Neuronal stem cell (in vitro differentiated cells): ENCODE measurements around the gene F5.

Experiments used
- DNase-seq: peaks from one replicate; pipeline ENCODE4 v3.0.0-alpha.2; 2013; ENCODE audit warnings: low spot score
- H2AFZ ChIP-seq: one replicate; pipeline ENCODE4 v1.6.1; 2013; ENCODE audit warnings: mild to moderate bottlenecking, low read length, inconsistent platforms
- H2AK5ac ChIP-seq: 2 replicates; pipeline ENCODE4 v1.6.1; 2013; ENCODE audit warnings: low read depth, mild to moderate bottlenecking, inconsistent platforms, low read length, moderate library complexity, mixed read lengths
- H2BK120ac ChIP-seq: 2 replicates; pipeline ENCODE4 v1.6.1; 2013; ENCODE audit warnings: low read depth, mild to moderate bottlenecking, inconsistent platforms, low read length, moderate library complexity, mixed read lengths
- H2BK12ac ChIP-seq: one replicate; pipeline ENCODE4 v1.6.1; 2013; ENCODE audit warnings: low read length, inconsistent platforms
- H2BK15ac ChIP-seq: 2 replicates; pipeline ENCODE4 v1.6.1; 2013; ENCODE audit warnings: mild to moderate bottlenecking, low read length, inconsistent platforms, mixed read lengths
- H2BK5ac ChIP-seq: one replicate; pipeline ENCODE4 v1.6.1; 2013; ENCODE audit warnings: inconsistent platforms, mild to moderate bottlenecking, low read length, moderate library complexity
- H3K14ac ChIP-seq: one replicate; pipeline ENCODE4 v1.6.1; 2013; ENCODE audit warnings: low read length, inconsistent platforms
- H3K18ac ChIP-seq: 2 replicates; pipeline ENCODE4 v1.6.1; 2013; ENCODE audit warnings: low read length, inconsistent platforms
- H3K23ac ChIP-seq: 2 replicates; pipeline ENCODE4 v1.6.1; 2013; ENCODE audit warnings: low read depth, mild to moderate bottlenecking, mixed read lengths, low read length, inconsistent platforms; ENCODE audit not compliant: poor library complexity
- H3K27ac ChIP-seq: replicated peaks from 3 replicates; pipeline ENCODE4 v1.5.1; 2013; ENCODE audit warnings: low read length, inconsistent platforms
- H3K27me3 ChIP-seq, 3 experiments: 2 replicates each; pipeline ENCODE4 v1.6.1; 2013; ENCODE audit warnings: low read length in 3 of 3, mild to moderate bottlenecking in 2 of 3, inconsistent platforms in 1 of 3, low read depth in 1 of 3, mixed read lengths in 1 of 3, moderate library complexity in 1 of 3; ENCODE audit not compliant: control insufficient read depth in 3 of 3, insufficient read depth in 3 of 3
- H3K36me3 ChIP-seq, 2 donors: replicated peaks in 1 of 2; 2 replicates each; pipeline ENCODE4 v1.6.1; 2013; ENCODE audit warnings: low read length in 2 of 2; ENCODE audit not compliant: control insufficient read depth in 2 of 2, insufficient read depth in 2 of 2
- H3K4ac ChIP-seq: 2 replicates; pipeline ENCODE4 v1.6.1; 2013; ENCODE audit warnings: inconsistent platforms, mild to moderate bottlenecking, low read length, moderate library complexity
- H3K4me1 ChIP-seq, 2 donors: 1 replicate in 1 of 2; 2 replicates in 1 of 2; pipeline ENCODE4 v1.6.1; 2013; ENCODE audit warnings: low read length in 2 of 2, low read depth in 1 of 2; ENCODE audit not compliant: control insufficient read depth in 2 of 2, insufficient read depth in 1 of 2
- H3K4me2 ChIP-seq: one replicate; pipeline ENCODE4 v1.6.1; 2013; ENCODE audit warnings: mild to moderate bottlenecking, low read length, inconsistent platforms; ENCODE audit not compliant: insufficient read depth, poor library complexity, severe bottlenecking
- H3K4me3 ChIP-seq, 2 donors: 2 replicates each; pipeline ENCODE4 v1.5.1; 2013; ENCODE audit warnings: low read length in 2 of 2, mild to moderate bottlenecking in 2 of 2, inconsistent platforms in 1 of 2, moderate library complexity in 1 of 2
- H3K79me1 ChIP-seq: one replicate; pipeline ENCODE4 v1.6.1; 2013; ENCODE audit warnings: low read depth, mild to moderate bottlenecking, inconsistent platforms, low read length, moderate library complexity
- H3K9ac ChIP-seq: one replicate; pipeline ENCODE4 v1.6.1; 2013; ENCODE audit warnings: mild to moderate bottlenecking, low read depth, low read length, inconsistent platforms; ENCODE audit not compliant: poor library complexity
- H3K9me3 ChIP-seq, 2 donors: replicated peaks in 1 of 2; 2 replicates each; pipeline versions ENCODE3 to v1.6.1; 2013; ENCODE audit warnings: low read length in 2 of 2, mild to moderate bottlenecking in 2 of 2, inconsistent platforms in 1 of 2, low read depth in 1 of 2, mixed read lengths in 1 of 2, moderate library complexity in 1 of 2; ENCODE audit not compliant: control insufficient read depth in 2 of 2, insufficient read depth in 1 of 2
- H4K8ac ChIP-seq: one replicate; pipeline ENCODE4 v1.6.1; 2013; ENCODE audit warnings: low read depth, mild to moderate bottlenecking, inconsistent platforms, low read length, moderate library complexity
- H4K91ac ChIP-seq: one replicate; pipeline ENCODE4 v1.6.1; 2013; ENCODE audit warnings: low read length, low read depth, mild to moderate bottlenecking, inconsistent platforms; ENCODE audit not compliant: poor library complexity
- WGBS, 2 donors: extraction: QIAGEN DNeasy Blood & Tissue Kit; methylation state at CpG; one replicate each; pipeline ENCODE4 v1.1.7; 2013; ENCODE audit warnings: missing lambda C conversion rate in 2 of 2, mixed read lengths in 1 of 2; ENCODE audit not compliant: insufficient read length in 2 of 2, insufficient replicate concordance in 1 of 2; ENCODE audit errors: extremely low coverage in 2 of 2; 5-methylcytosine and 5-hydroxymethylcytosine counted together

The F5 gene

DNA sequence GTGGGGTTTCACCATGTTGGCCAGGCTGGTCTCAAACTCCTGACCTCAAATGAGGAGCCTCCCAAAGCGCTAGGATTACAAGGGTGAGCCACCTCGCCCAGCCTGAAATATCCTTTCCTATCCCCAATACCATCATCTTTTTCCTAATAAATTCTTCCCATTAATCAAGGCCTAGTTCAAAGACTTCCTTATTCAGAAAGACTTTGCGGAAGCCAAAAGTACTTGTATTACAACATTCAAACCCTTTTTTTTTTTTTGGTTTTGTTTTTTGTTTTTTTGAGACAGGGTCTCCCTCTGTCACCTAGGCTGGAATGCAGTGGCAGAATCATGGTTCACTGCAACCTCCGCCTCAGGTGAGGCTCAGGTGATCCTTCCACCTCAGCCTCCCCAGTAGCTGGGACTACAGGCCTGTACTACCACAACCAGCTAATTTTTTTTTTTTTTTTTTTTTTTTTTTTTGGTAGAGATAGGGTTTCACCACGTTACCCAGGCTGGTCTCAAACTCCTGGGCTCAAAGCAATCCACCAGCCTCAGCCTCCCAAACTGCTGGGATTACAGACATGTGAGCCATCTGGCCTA lies 108.1 kb downstream of the F5 start:
- no CpG with 5 or more reads among the region's 5 CpGs for WGBS, 2 donors
- Histone ChIP-seq H3K4me1 (peaks cover 1 to 11% of the 10 kb centered on the region in 2 donors), H3K36me3 (peaks cover 0 to 24% of the 10 kb centered on the region in 2 donors), H2BK12ac (no peak overlapping the region), H2BK120ac (no peak overlapping the region), H4K8ac (no peak overlapping the region), H2BK5ac (no peak overlapping the region), H3K9me3 (no peaks in the 10 kb centered on the region), H2AK5ac (no peak overlapping the region), H3K4ac (no peak overlapping the region), H3K23ac (no peak overlapping the region), H3K79me1 (no peaks in the 10 kb centered on the region), H3K18ac (no peak overlapping the region), H4K91ac (no peak overlapping the region), H3K4me2 (no peak overlapping the region), H2BK15ac (no peak overlapping the region), H3K27me3 (no peaks in the 10 kb centered on the region), H3K27ac (no peak overlapping the region), H2AFZ (no peak overlapping the region), H3K9ac (no peak overlapping the region), H3K4me3 (no peak overlapping the region), H3K14ac (no peak overlapping the region)
- no peak for DNase-seq

DNA sequence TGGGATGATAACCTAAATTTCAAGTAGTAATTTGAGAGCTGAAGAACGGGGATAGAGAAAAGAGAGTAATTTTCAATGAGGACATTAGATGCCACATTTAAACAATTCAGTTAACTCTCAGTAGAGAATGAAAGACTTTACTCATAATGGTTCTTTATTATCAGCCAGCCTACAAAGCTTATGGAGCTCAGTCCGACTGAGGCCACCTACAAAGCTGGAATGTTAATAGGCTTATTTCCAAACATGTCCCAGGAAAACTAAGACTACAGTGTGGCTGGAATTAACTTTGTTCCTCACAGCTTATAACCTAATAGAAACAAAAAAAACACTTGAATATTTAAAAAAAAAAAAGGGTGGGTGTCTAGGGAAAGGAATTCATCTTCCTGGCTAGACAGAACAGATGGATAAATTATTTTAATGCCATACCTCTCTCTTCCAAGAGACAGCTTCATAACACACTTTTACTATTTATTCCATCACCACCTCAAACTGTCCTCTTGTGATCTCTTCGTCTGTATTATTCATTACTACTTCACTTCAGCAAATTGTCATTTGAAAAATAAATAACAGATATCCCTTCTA lies 110.4 kb downstream of the F5 start:
- H3K23ac ChIP-seq: no peak overlapping the region

DNA sequence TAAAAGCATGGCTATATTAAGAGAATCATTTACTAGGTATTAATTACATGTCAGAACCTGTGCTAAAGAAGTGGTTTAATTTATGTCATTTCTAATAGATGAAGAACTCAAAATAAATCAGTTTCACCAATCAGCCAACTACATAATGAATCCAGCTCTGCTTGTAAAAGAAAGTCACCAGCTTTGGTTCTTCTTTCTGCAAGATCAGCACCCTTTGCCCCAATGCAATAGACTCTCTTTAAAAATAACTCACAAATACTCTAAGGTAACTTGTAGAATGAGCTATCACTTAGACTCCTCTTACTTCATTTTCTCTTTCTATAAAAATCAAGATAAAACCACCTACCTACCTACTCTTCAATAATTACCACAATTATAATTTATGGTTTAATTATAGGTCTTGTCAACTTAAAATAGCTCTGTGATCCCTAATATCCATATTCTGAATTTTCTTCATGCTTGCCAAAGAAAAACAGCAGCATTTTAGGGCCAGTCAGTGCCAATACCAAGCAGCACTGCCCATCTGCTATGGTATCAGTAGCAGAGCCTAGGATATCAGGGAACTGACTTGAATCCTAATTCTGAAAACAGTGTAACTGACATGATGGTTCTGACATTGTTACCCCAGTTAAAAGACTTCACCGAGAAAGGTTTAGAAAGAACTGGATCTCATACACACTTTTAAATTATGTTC lies 111.8 kb downstream of the F5 start:
- Histone ChIP-seq H3K18ac (no peak overlapping the region), H3K27me3 (no peaks in the 10 kb centered on the region), H2BK15ac (no peak overlapping the region), H2AK5ac (no peak overlapping the region), H2AFZ (no peak overlapping the region), H3K4me1 (peaks cover 0 to 9% of the 10 kb centered on the region in 2 donors), H3K79me1 (no peaks in the 10 kb centered on the region), H2BK5ac (no peak overlapping the region), H4K8ac (no peak overlapping the region), H3K4ac (no peak overlapping the region), H3K9ac (no peak overlapping the region), H3K9me3 (no peaks in the 10 kb centered on the region), H3K14ac (no peak overlapping the region), H3K4me3 (no peak overlapping the region), H3K27ac (no peak overlapping the region), H2BK12ac (no peak overlapping the region), H3K36me3 (peaks cover 0 to 33% of the 10 kb centered on the region in 2 donors), H2BK120ac (no peak overlapping the region), H3K4me2 (no peak overlapping the region), H4K91ac (no peak overlapping the region), H3K23ac (no peak overlapping the region)
- no CpG with 5 or more reads among the region's 1 CpG for WGBS, 2 donors
- DNase-seq: no peak

More for the DNA sequence above, 110.4 kb downstream of the F5 start:
- H2BK15ac ChIP-seq: no peak overlapping the region
- no peak overlapping the region for H3K27ac ChIP-seq
- peaks cover 0 to 28% of the 10 kb centered on the region in 2 donors for H3K36me3 ChIP-seq
- H3K4me3 ChIP-seq: no peak overlapping the region
- no peak overlapping the region for H2BK12ac ChIP-seq
- no peaks in the 10 kb centered on the region for H3K27me3 ChIP-seq
- no peaks in the 10 kb centered on the region for H3K9me3 ChIP-seq
- no peak overlapping the region for H2AFZ ChIP-seq
- H2AK5ac ChIP-seq: no peak overlapping the region
- no peak overlapping the region for H3K18ac ChIP-seq
- H2BK5ac ChIP-seq: no peak overlapping the region
- no peak overlapping the region for H3K4me2 ChIP-seq
- no CpG with 5 or more reads among the region's 3 CpGs for WGBS, 2 donors
- H4K91ac ChIP-seq: no peak overlapping the region
- peak; percentile 38 for DNase-seq
- peaks cover 1 to 11% of the 10 kb centered on the region in 2 donors for H3K4me1 ChIP-seq
- H3K9ac ChIP-seq: no peak overlapping the region
- H4K8ac ChIP-seq: no peak overlapping the region
- H3K79me1 ChIP-seq: no peaks in the 10 kb centered on the region
- H3K4ac ChIP-seq: no peak overlapping the region
- no peak overlapping the region for H2BK120ac ChIP-seq
- no peak overlapping the region for H3K14ac ChIP-seq

DNA sequence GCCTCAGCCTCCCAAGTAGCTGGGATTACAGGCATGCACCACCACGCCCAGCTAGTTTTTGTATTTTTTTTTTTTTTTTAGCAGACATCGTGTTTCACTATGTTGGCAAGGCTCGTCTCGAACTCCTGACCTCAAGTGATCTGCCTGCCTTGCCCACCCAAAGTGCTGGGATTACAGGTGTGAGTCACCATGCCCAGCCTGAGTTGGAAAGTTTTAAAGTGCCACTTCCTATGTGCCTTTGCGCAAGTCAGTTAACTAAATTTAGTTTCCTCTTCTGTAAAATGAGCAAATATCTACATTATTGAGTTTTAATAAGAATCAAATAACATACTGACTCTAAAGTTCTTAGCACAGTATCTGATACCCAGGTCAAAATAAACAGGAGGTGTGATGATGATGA lies 112.9 kb downstream of the F5 start:
- no peak overlapping the region for H3K23ac ChIP-seq
- no peaks in the 10 kb centered on the region for H3K79me1 ChIP-seq
- H2AK5ac ChIP-seq: no peak overlapping the region
- H3K4ac ChIP-seq: no peak overlapping the region
- DNase-seq: no peak
- no CpG with 5 or more reads among the region's 5 CpGs for WGBS, 2 donors
- H3K27ac ChIP-seq: no peak overlapping the region
- no peak overlapping the region for H2BK12ac ChIP-seq
- H3K4me3 ChIP-seq: no peak overlapping the region
- H3K36me3 ChIP-seq: peaks cover 2 to 43% of the 10 kb centered on the region in 2 donors
- H3K9me3 ChIP-seq: no peaks in the 10 kb centered on the region
- H3K27me3 ChIP-seq: no peaks in the 10 kb centered on the region
- H3K18ac ChIP-seq: no peak overlapping the region
- no peak overlapping the region for H4K91ac ChIP-seq
- no peak overlapping the region for H3K14ac ChIP-seq
- H3K4me2 ChIP-seq: no peak overlapping the region
- H3K9ac ChIP-seq: no peak overlapping the region
- H2BK5ac ChIP-seq: no peak overlapping the region
- no peak overlapping the region for H2BK120ac ChIP-seq
- H3K4me1 ChIP-seq: peaks cover 0 to 4% of the 10 kb centered on the region in 2 donors
- H2BK15ac ChIP-seq: no peak overlapping the region
- H4K8ac ChIP-seq: no peak overlapping the region
- no peak overlapping the region for H2AFZ ChIP-seq
